GM23248 (cell line): ENCODE measurements around the gene LHB. TPM values are rescaled to one million over a fixed set of nuclear protein-coding genes. Genes with fewer than 3 reads are reported as not detected.

Experiments used
- DNase-seq: peaks from one replicate; pipeline ENCODE4 v3.0.0-alpha.2; 2015
- H2AFZ ChIP-seq: fragments of 200-600 bp; sonication (generic); 2 replicates; pipeline ENCODE4 v1.6.1; 2016; ENCODE audit warnings: antibody characterized with exemption
- H3F3A ChIP-seq: fragments of 200-600 bp; sonication (generic); 2 replicates; pipeline ENCODE4 v1.6.1; 2016; ENCODE audit warnings: mild to moderate bottlenecking, antibody characterized with exemption, mixed run types; ENCODE audit not compliant: insufficient read depth
- H3K27ac ChIP-seq: fragments of 200-600 bp; sonication (generic); 2 replicates; pipeline ENCODE4 v1.5.1; 2016; ENCODE audit warnings: mild to moderate bottlenecking
- H3K27me3 ChIP-seq: fragments of 200-600 bp; sonication (generic); replicated peaks from 2 replicates; pipeline ENCODE4 v1.6.1; 2016; ENCODE audit warnings: mild to moderate bottlenecking; ENCODE audit not compliant: insufficient read depth
- H3K36me3 ChIP-seq: fragments of 200-600 bp; sonication (generic); 2 replicates; pipeline ENCODE4 v1.6.1; 2016; ENCODE audit warnings: low read depth, mild to moderate bottlenecking
- H3K4me1 ChIP-seq: fragments of 200-600 bp; sonication (generic); 2 replicates; pipeline ENCODE4 v1.6.1; 2016; ENCODE audit warnings: mild to moderate bottlenecking; ENCODE audit not compliant: insufficient read depth
- H3K4me2 ChIP-seq: fragments of 200-600 bp; sonication (generic); one replicate; pipeline ENCODE4 v1.6.1; 2016; ENCODE audit warnings: mild to moderate bottlenecking; ENCODE audit not compliant: unreplicated experiment
- H3K4me3 ChIP-seq: fragments of 200-600 bp; sonication (generic); 2 replicates; pipeline ENCODE4 v1.5.1; 2016; ENCODE audit warnings: mild to moderate bottlenecking
- H3K79me2 ChIP-seq: fragments of 200-600 bp; sonication (generic); 2 replicates; pipeline ENCODE4 v1.6.1; 2016; ENCODE audit warnings: mild to moderate bottlenecking; ENCODE audit not compliant: insufficient read depth
- H3K9ac ChIP-seq: fragments of 200-600 bp; sonication (generic); 2 replicates; pipeline ENCODE4 v1.6.1; 2016; ENCODE audit warnings: mild to moderate bottlenecking
- H3K9me2 ChIP-seq: fragments of 200-600 bp; sonication (generic); 2 replicates; pipeline ENCODE4 v1.6.1; 2016; ENCODE audit warnings: mixed run types, mild to moderate bottlenecking, moderate library complexity; ENCODE audit not compliant: insufficient read depth
- H3K9me3 ChIP-seq: fragments of 200-600 bp; sonication (generic); one replicate; pipeline ENCODE4 v1.6.1; 2017; ENCODE audit warnings: low read depth
- H4K20me1 ChIP-seq: fragments of 200-600 bp; sonication (generic); 2 replicates; pipeline ENCODE4 v1.6.0; 2016; ENCODE audit not compliant: insufficient read depth
- EZH2 ChIP-seq: fragments of 200-600 bp; sonication (generic); IDR thresholded peaks from 2 replicates; pipeline ENCODE4 v1.6.1; 2018; ENCODE audit warnings: antibody characterized with exemption, mild to moderate bottlenecking; ENCODE audit not compliant: insufficient read depth, poor library complexity, severe bottlenecking
- EZH2phosphoT487 ChIP-seq: fragments of 200-600 bp; sonication (generic); IDR thresholded peaks from 2 replicates; pipeline ENCODE4 v1.6.1; 2018; ENCODE audit warnings: antibody characterized with exemption, moderate library complexity, mild to moderate bottlenecking, low read depth; ENCODE audit not compliant: insufficient read depth
- WGBS, 2 experiments: methylation state at CpG; one replicate each; pipeline ENCODE4 v1.1.6; 2015 to 2017; ENCODE audit warnings: low lambda C conversion rate in 2 of 2, low coverage in 1 of 2; ENCODE audit errors: missing lambda C conversion rate in 2 of 2; 5-methylcytosine and 5-hydroxymethylcytosine counted together
- in situ Hi-C: fragments of 300-500 bp; cut with MboI; formaldehyde crosslinking; loops from 2 replicates; pipeline ENCODE4 v1.15.0; 2020
- polyA plus RNA-seq: library from polyadenylated mRNA; unstranded; fragments of >200 nt; fragmentation: Nextera tagmentation; extraction: Ambion mirVana; gene quantifications from 2 replicates; pipeline ENCODE4 v1.2.1, GENCODE V29; 2016
- total RNA-seq: library from RNA; depleted of rRNA; stranded (reverse); fragments of >200 nt; shearing (Covaris generic); gene quantifications from 2 replicates; pipeline ENCODE4 v1.2.3, GENCODE V29; 2014

Gene LHB
- total and polyA plus RNA-seq, 2 experiments from 2014 or later = 0.54 TPM; not detected in 1

DNA sequence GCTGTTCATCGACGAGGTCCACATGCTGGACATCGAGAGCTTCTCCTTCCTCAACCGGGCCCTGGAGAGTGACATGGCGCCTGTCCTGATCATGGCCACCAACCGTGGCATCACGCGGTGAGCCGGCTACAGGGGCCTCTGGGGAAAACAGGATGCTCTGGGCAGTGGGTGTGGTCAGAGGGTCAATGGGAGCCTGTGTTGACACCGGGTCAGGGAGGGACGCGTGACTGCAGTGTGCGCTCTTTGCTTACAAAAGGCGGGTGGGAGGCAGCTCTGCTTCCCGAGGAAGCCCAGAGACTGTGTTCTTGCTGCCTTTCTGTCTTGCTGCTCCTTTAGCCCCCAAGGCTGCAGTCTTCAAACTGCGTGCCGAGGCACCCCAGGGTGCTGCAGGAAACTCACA lies 5.7 kb downstream of the LHB start:
- TF ChIP-seq EZH2 (no peak), EZH2phosphoT487 (no peak)
- no peak overlapping the region for H3K4me3 ChIP-seq
- H3F3A ChIP-seq = no peaks in the 10 kb centered on the region
- no peaks in the 10 kb centered on the region for H3K9me2 ChIP-seq
- H3K27ac ChIP-seq = no peak overlapping the region
- peaks cover 3% of the 10 kb centered on the region; the same call in 1 of the 2 replicates for H3K36me3 ChIP-seq
- in situ Hi-C loops = no loop called here
- H3K27me3 ChIP-seq = no peaks in the 10 kb centered on the region
- H3K9ac ChIP-seq = no peak overlapping the region
- H3K4me2 ChIP-seq = no peak overlapping the region
- H4K20me1 ChIP-seq = no peaks in the 10 kb centered on the region
- no peak for DNase-seq
- no peaks in the 10 kb centered on the region for H3K9me3 ChIP-seq
- no peak overlapping the region for H2AFZ ChIP-seq
- WGBS, 2 experiments = 82 to 92% methylated on average over 12 to 17 of the region's 17 CpGs
- H3K4me1 ChIP-seq = no peaks in the 10 kb centered on the region
- H3K79me2 ChIP-seq = no peaks in the 10 kb centered on the region

DNA sequence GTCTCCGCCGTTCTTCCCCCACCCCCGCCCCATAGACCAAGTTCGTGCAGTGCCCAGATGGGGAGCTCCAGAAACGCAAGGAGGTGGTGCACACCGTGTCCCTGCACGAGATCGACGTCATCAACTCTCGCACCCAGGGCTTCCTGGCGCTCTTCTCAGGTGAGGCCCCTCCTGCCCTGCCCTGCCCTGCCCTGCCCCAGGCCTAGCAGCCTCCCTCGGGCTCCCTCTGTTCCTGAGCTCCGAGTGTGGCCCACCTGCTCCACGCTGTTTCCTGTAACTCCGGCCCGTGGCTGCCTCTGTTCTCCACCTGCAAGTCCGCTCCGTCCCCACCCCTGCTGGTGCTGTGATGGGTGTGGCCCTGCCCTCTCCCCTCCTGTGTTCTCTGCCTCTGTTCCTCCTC lies 6.4 kb downstream of the LHB start:
- Histone ChIP-seq H3F3A (no peaks in the 10 kb centered on the region), H2AFZ (no peak overlapping the region), H3K9me3 (no peaks in the 10 kb centered on the region), H4K20me1 (no peaks in the 10 kb centered on the region), H3K27ac (no peak overlapping the region), H3K9me2 (no peaks in the 10 kb centered on the region), H3K27me3 (no peaks in the 10 kb centered on the region), H3K36me3 (peaks cover 3% of the 10 kb centered on the region; the same call in 1 of the 2 replicates), H3K79me2 (no peaks in the 10 kb centered on the region), H3K4me2 (no peak overlapping the region), H3K9ac (no peak overlapping the region), H3K4me1 (no peaks in the 10 kb centered on the region), H3K4me3 (no peak overlapping the region)
- TF ChIP-seq EZH2 (no peak), EZH2phosphoT487 (no peak)
- no peak for DNase-seq
- 80 to 86% methylated on average over 15 to 18 of the region's 18 CpGs for WGBS, 2 experiments
- in situ Hi-C loops = no loop called here

DNA sequence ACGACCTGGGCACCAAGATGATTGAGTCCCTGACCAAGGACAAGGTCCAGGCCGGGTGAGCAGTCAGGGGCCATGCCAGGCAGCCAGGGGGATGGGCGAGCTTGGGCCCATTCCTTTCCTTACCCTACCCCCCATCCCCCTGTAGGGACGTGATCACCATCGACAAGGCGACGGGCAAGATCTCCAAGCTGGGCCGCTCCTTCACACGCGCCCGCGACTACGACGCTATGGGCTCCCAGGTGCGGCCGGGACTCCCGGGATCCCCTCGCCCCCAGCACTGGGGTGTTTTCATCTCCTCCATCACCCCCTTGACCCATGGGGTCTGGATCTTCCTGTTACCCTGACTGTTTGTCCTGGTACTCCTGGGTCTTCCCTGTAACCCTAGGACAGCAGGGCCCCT lies 7.1 kb downstream of the LHB start:
- in situ Hi-C loops = no loop called here
- H3K4me1 ChIP-seq = no peaks in the 10 kb centered on the region
- H3K4me2 ChIP-seq = no peak overlapping the region
- no peak overlapping the region for H2AFZ ChIP-seq
- no peaks in the 10 kb centered on the region for H3K79me2 ChIP-seq
- no peaks in the 10 kb centered on the region for H3K9me3 ChIP-seq
- H4K20me1 ChIP-seq = no peaks in the 10 kb centered on the region
- TF ChIP-seq EZH2phosphoT487 = no peak
- no peaks in the 10 kb centered on the region for H3F3A ChIP-seq
- no peak overlapping the region for H3K27ac ChIP-seq
- no peaks in the 10 kb centered on the region for H3K27me3 ChIP-seq
- H3K4me3 ChIP-seq = no peak overlapping the region
- H3K9ac ChIP-seq = no peak overlapping the region
- no peaks in the 10 kb centered on the region for H3K9me2 ChIP-seq
- peaks cover 3% of the 10 kb centered on the region; the same call in 1 of the 2 replicates for H3K36me3 ChIP-seq
- 88 to 91% methylated on average over 17 to 18 of the region's 18 CpGs for WGBS, 2 experiments
- no peak for DNase-seq

GRCh38 chr19:49006905-49007304 lies 10.0 kb downstream of the LHB start:
- peaks cover 3% of the 10 kb centered on the region; the same call in 1 of the 2 replicates for H3K36me3 ChIP-seq
- WGBS, 2 experiments = 94 to 95% methylated on average over 17 to 22 of the region's 22 CpGs
- no peak overlapping the region for H3K9ac ChIP-seq
- no peaks in the 10 kb centered on the region for H4K20me1 ChIP-seq
- no peaks in the 10 kb centered on the region for H3K27me3 ChIP-seq
- H3K4me3 ChIP-seq = no peak overlapping the region
- no peak overlapping the region for H3K4me2 ChIP-seq
- no peaks in the 10 kb centered on the region for H3F3A ChIP-seq
- in situ Hi-C loops = no loop called here
- DNase-seq = no peak
- no peaks in the 10 kb centered on the region for H3K4me1 ChIP-seq
- H3K9me3 ChIP-seq = no peaks in the 10 kb centered on the region
- no peak overlapping the region for H2AFZ ChIP-seq
- no peak overlapping the region for H3K27ac ChIP-seq
- peaks cover 6% of the 10 kb centered on the region; the same call in 1 of the 2 replicates for H3K79me2 ChIP-seq
- H3K9me2 ChIP-seq = no peaks in the 10 kb centered on the region
- no peak for TF ChIP-seq EZH2phosphoT487
- TF ChIP-seq EZH2 = no peak

DNA sequence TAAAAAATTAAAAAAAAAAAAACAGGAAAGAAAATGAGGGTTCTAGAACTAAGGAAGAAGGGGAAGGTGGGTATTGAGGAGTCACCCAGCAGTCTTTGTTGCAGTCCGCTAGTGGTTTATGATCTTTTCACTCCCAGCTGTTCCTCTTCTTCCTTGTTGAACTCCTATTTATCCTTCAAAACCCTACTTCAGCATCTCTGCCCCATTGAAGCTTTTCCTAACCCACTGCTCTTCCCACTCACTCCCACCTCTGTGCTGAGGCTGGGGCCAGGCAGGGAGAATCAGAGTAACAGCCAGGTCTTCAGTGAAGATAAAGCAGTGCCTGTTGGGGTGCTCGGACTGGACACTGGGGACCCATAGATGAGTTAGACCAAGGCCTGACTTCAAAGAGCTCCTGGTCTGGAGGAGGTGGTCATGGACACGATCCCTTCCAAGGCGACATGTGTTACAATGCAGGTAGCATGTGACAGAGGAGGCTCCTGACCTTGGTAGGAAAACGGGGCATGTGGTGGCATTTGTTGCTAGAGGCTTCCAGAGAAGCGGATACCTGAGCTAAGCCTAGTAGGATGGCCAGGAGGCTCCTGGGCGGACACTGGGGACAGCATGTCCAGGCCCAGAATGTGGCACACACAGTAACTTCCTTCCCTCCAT lies 11.8 kb downstream of the LHB start:
- no peaks in the 10 kb centered on the region for H3K9me2 ChIP-seq
- H3K9me3 ChIP-seq = no peaks in the 10 kb centered on the region
- TF ChIP-seq EZH2phosphoT487 (no peak), EZH2 (no peak)
- no peak overlapping the region for H3K27ac ChIP-seq
- H4K20me1 ChIP-seq = no peaks in the 10 kb centered on the region
- peaks cover 11% of the 10 kb centered on the region; the same call in 1 of the 2 replicates for H3K79me2 ChIP-seq
- H3K9ac ChIP-seq = no peak overlapping the region
- no peaks in the 10 kb centered on the region for H3F3A ChIP-seq
- in situ Hi-C loops = no loop called here
- no peak overlapping the region for H3K4me3 ChIP-seq
- H2AFZ ChIP-seq = no peak overlapping the region
- no peaks in the 10 kb centered on the region for H3K4me1 ChIP-seq
- 93 to 97% methylated on average over 7 of the region's 7 CpGs for WGBS, 2 experiments
- H3K27me3 ChIP-seq = no peaks in the 10 kb centered on the region
- DNase-seq = no peak
- H3K4me2 ChIP-seq = no peak overlapping the region
- H3K36me3 ChIP-seq = peaks cover 3% of the 10 kb centered on the region; the same call in 1 of the 2 replicates
